Liver (tissue), 9 donors: ENCODE data around the gene PGAP3. TPM values are rescaled to one million over a fixed set of nuclear protein-coding genes. Genes with fewer than 3 reads are reported as not detected.

Experiments
- DNase-seq: peaks from one replicate; pipeline ENCODE4 v3.0.0-alpha.2; 2017; ENCODE audit warnings: low spot score
- H3K27ac ChIP-seq, 2 donors: one replicate each; pipeline ENCODE4 v1.7.0; 2013; ENCODE audit warnings: inconsistent platforms in 2 of 2, low read length in 2 of 2, control low read depth in 1 of 2, low read depth in 1 of 2, mild to moderate bottlenecking in 1 of 2
- H3K27me3 ChIP-seq, 4 donors: one replicate each; pipeline versions ENCODE4 v1.6.1 to v1.7.0; 2013; ENCODE audit warnings: low read length in 3 of 4, inconsistent platforms in 1 of 4, mild to moderate bottlenecking in 1 of 4, moderate library complexity in 1 of 4; ENCODE audit not compliant: control insufficient read depth in 4 of 4, insufficient read depth in 4 of 4
- H3K36me3 ChIP-seq, 4 donors: one replicate each; pipeline versions ENCODE4 v1.6.1 to v1.7.0; 2013; ENCODE audit warnings: low read length in 3 of 4, mild to moderate bottlenecking in 3 of 4, low read depth in 1 of 4, moderate library complexity in 1 of 4; ENCODE audit not compliant: control insufficient read depth in 4 of 4, insufficient read depth in 3 of 4
- H3K4me1 ChIP-seq, 4 donors: one replicate each; pipeline versions ENCODE4 v1.6.1 to v1.7.0; 2013; ENCODE audit warnings: low read length in 3 of 4, mild to moderate bottlenecking in 3 of 4, moderate library complexity in 1 of 4; ENCODE audit not compliant: control insufficient read depth in 4 of 4, insufficient read depth in 4 of 4
- H3K4me3 ChIP-seq, 3 donors: one replicate each; pipeline versions ENCODE4 v1.6.1 to v1.7.0; 2013; ENCODE audit warnings: low read length in 3 of 3, control low read depth in 1 of 3, low read depth in 1 of 3, mild to moderate bottlenecking in 1 of 3
- H3K9ac ChIP-seq, 2 donors: one replicate each; pipeline ENCODE4 v1.7.0; 2013; ENCODE audit warnings: low read length in 2 of 2, mild to moderate bottlenecking in 2 of 2, moderate library complexity in 2 of 2, control low read depth in 1 of 2, low read depth in 1 of 2
- H3K9me3 ChIP-seq, 4 donors: one replicate each; pipeline versions ENCODE4 v1.6.1 to v1.7.0; 2013; ENCODE audit warnings: low read length in 3 of 4; ENCODE audit not compliant: control insufficient read depth in 4 of 4
- ATF3 ChIP-seq: IDR thresholded peaks from 2 replicates; pipeline ENCODE4 v1.6.1; 2016; ENCODE audit warnings: antibody characterized with exemption
- CTCF ChIP-seq: fragments of 150-350 bp; IDR thresholded peaks from 2 replicates; pipeline ENCODE4 v1.5.1; 2017; ENCODE audit warnings: improper control_type of control experiment, low read depth, low read length; ENCODE audit not compliant: missing input control
- EGR1 ChIP-seq, 2 donors: IDR thresholded peaks; 2 replicates each; pipeline ENCODE4 v1.6.1; 2016 to 2018; ENCODE audit warnings: antibody characterized with exemption in 2 of 2, low read depth in 2 of 2
- FOXA1 ChIP-seq: IDR thresholded peaks from 2 replicates; pipeline ENCODE4 v1.6.1; 2016; ENCODE audit warnings: antibody characterized with exemption
- FOXA2 ChIP-seq: IDR thresholded peaks from 2 replicates; pipeline ENCODE4 v1.6.1; 2016; ENCODE audit warnings: antibody characterized with exemption
- GABPA ChIP-seq, 2 donors: IDR thresholded peaks in 1 of 2; conservative IDR thresholded peaks in 1 of 2; 2 replicates each; pipeline ENCODE4 v1.6.1; 2016; ENCODE audit warnings: antibody characterized with exemption in 2 of 2, mild to moderate bottlenecking in 1 of 2, moderate library complexity in 1 of 2
- HNF4A ChIP-seq, 2 donors: conservative IDR thresholded peaks; 2 replicates each; pipeline ENCODE4 v1.6.1; 2016; ENCODE audit warnings: antibody characterized with exemption in 2 of 2, mild to moderate bottlenecking in 2 of 2
- HNF4G ChIP-seq: IDR thresholded peaks from 2 replicates; pipeline ENCODE4 v1.6.1; 2016; ENCODE audit warnings: antibody characterized with exemption
- JUND ChIP-seq, 2 donors: IDR thresholded peaks; 2 replicates each; pipeline ENCODE4 v1.6.1; 2016; ENCODE audit warnings: antibody characterized with exemption in 2 of 2
- MAX ChIP-seq: IDR thresholded peaks from 2 replicates; pipeline ENCODE4 v1.6.1; 2016; ENCODE audit warnings: antibody characterized with exemption
- NR2F2 ChIP-seq: IDR thresholded peaks from 2 replicates; pipeline ENCODE4 v1.6.1; 2016; ENCODE audit warnings: antibody characterized with exemption
- RAD21 ChIP-seq, 2 donors: IDR thresholded peaks; 2 replicates each; pipeline ENCODE4 v1.6.1; 2016; ENCODE audit warnings: antibody characterized with exemption in 2 of 2, mild to moderate bottlenecking in 2 of 2
- REST ChIP-seq: IDR thresholded peaks from 2 replicates; pipeline ENCODE4 v1.6.1; 2016; ENCODE audit warnings: antibody characterized with exemption, mild to moderate bottlenecking
- RXRA ChIP-seq, 2 donors: IDR thresholded peaks; 2 replicates each; pipeline ENCODE4 v1.6.1; 2017 to 2018; ENCODE audit warnings: antibody characterized with exemption in 2 of 2, mild to moderate bottlenecking in 1 of 2
- SP1 ChIP-seq: IDR thresholded peaks from 2 replicates; pipeline ENCODE4 v1.6.1; 2018; ENCODE audit warnings: antibody characterized with exemption, mild to moderate bottlenecking
- TAF1 ChIP-seq: conservative IDR thresholded peaks from 2 replicates; pipeline ENCODE4 v1.6.1; 2016; ENCODE audit warnings: antibody characterized with exemption, mild to moderate bottlenecking
- YY1 ChIP-seq: IDR thresholded peaks from 2 replicates; pipeline ENCODE4 v1.6.1; 2016; ENCODE audit warnings: antibody characterized with exemption, mild to moderate bottlenecking
- ZBTB33 ChIP-seq: IDR thresholded peaks from 2 replicates; pipeline ENCODE4 v1.6.1; 2016; ENCODE audit warnings: antibody characterized with exemption
- WGBS: extraction: QIAGEN DNeasy Blood & Tissue Kit; methylation state at CpG from one replicate; pipeline ENCODE4 v1.1.7; 2013; 5-methylcytosine and 5-hydroxymethylcytosine counted together
- polyA plus RNA-seq, 2 donors: library from polyadenylated mRNA; stranded (reverse) in 1 of 2; unstranded in 1 of 2; fragments of 200-250 nt in 1 of 2; fragments of >200 nt in 1 of 2; fragmentation: Nextera tagmentation in 1 of 2; extraction: Ambion mirVana in 1 of 2; gene quantifications; one replicate each; pipeline versions ENCODE4 v1.2.1 to v1.2.3, GENCODE V29; 2013 to 2015
- total RNA-seq, 2 donors: library from RNA; depleted of rRNA; stranded (reverse); fragments of >200 nt; gene quantifications; one replicate each; pipeline ENCODE4 v1.2.3, GENCODE V29; 2014
- donor health status: healthy.
- donor health status: healthy.
- donor health status: healthy.
- donor health status: healthy.
- donor health status: healthy.

Gene PGAP3
- total and polyA plus RNA-seq, 4 donors = 7.9 to 19.5 (median 14.0) TPM

GRCh38 chr17:39683295-39683939 lies 4.4 kb downstream of the PGAP3 start:
- TF ChIP-seq SP1 (no peak), TAF1 (no peak), ATF3 (no peak), JUND (IDR thresholded peaks at IDR 0.05) (no peak), EGR1 (IDR thresholded peaks at IDR 0.05; ENCODE audit: low read depth in 2 of 2) (no peak), RAD21 (IDR thresholded peaks at IDR 0.05) (no peak), FOXA1 (no peak), RXRA (IDR thresholded peaks at IDR 0.05) (no peak)
- no peak overlapping the region for H3K27ac ChIP-seq
- H3K36me3 ChIP-seq = peaks cover 0 to 14% (median 4%) of the 10 kb centered on the region in 4 donors
- H3K9ac ChIP-seq = no peak overlapping the region
- no peaks in the 10 kb centered on the region for H3K9me3 ChIP-seq
- DNase-seq = no peak
- no peak overlapping the region for H3K4me3 ChIP-seq
- 94% methylated on average over 9 of the region's 9 CpGs for WGBS
- H3K4me1 ChIP-seq = peaks cover 0 to 16% (median 11%) of the 10 kb centered on the region in 4 donors
- H3K27me3 ChIP-seq = no peaks in the 10 kb centered on the region

- Histone ChIP-seq H3K9ac (no peak overlapping the region), H3K27ac (no peak overlapping the region), H3K9me3 (no peaks in the 10 kb centered on the region), H3K36me3 (peaks cover 0 to 13% (median 3%) of the 10 kb centered on the region in 4 donors), H3K27me3 (no peaks in the 10 kb centered on the region), H3K4me3 (no peak overlapping the region), H3K4me1 (peaks cover 0 to 7% (median under 1%) of the 10 kb centered on the region in 4 donors)
- 73% methylated on average over 12 of the region's 12 CpGs for WGBS
- no peak for DNase-seq
- TF ChIP-seq SP1 (no peak), ZBTB33 (no peak), ATF3 (no peak), RXRA (IDR thresholded peaks at IDR 0.05) (no peak), HNF4G (no peak), RAD21 (IDR thresholded peaks at IDR 0.05) (no peak), HNF4A (conservative IDR thresholded peaks at IDR 0.05) (no peak), MAX (no peak), CTCF (no peak), FOXA1 (no peak), YY1 (no peak), TAF1 (no peak), EGR1 (IDR thresholded peaks at IDR 0.05; ENCODE audit: low read depth in 2 of 2) (no peak), JUND (IDR thresholded peaks at IDR 0.05) (no peak), FOXA2 (no peak), GABPA (IDR thresholded peaks at IDR 0.05 in 1 of 2, conservative IDR thresholded peaks at IDR 0.05 in 1 of 2) (no peak), NR2F2 (no peak), REST (no peak)
Measured at GRCh38 chr17:39679521-39680192, 8.2 kb downstream of the PGAP3 start.
